ENCODE results near the gene FOXP2. TPM values are rescaled to one million over a fixed set of nuclear protein-coding genes. Genes with fewer than 3 reads are reported as not detected.

Gene FOXP2
- polyA plus RNA-seq, 3 donors, result not detected

GRCh38 chr7:114428211-114428610, 13.6 kb downstream of the FOXP2 start:
- H3K4me2 ChIP-seq (replicated peaks; ENCODE audit: extremely low read depth, low read length, poor library complexity, severe bottlenecking), result no peak overlapping the region
- TF ChIP-seq CTCF (IDR thresholded peaks at IDR 0.05), result no peak
- Mint-ChIP-seq H3K4me3 (no peak overlapping the region), H3K4me1 (no peaks in the 10 kb centered on the region), H3K9me3 (no peaks in the 10 kb centered on the region), H3K27ac (no peak overlapping the region), H3K27me3 (ENCODE audit: low read depth in 3 of 3) (no peaks in the 10 kb centered on the region), H3K36me3 (no peaks in the 10 kb centered on the region)
- no peaks in the 10 kb centered on the region for H3K9me3 ChIP-seq (replicated peaks in 1 of 2; ENCODE audit: control insufficient read depth in 1 of 2, insufficient read depth in 1 of 2, low read length in 2 of 2)
- WGBS (ENCODE audit: insufficient coverage), result no CpG with 5 or more reads among the region's 1 CpG
- H3K27me3 ChIP-seq (ENCODE audit: control insufficient read depth in 2 of 2, insufficient read depth in 2 of 2, low read length in 2 of 2), result no peaks in the 10 kb centered on the region
- intact Hi-C loops (cut with micrococcal nuclease), result no loop called here
- no peak overlapping the region for H3K9ac ChIP-seq (ENCODE audit: insufficient read depth, low read length, poor library complexity, severe bottlenecking)
- no peaks in the 10 kb centered on the region for H3K79me2 ChIP-seq (ENCODE audit: insufficient read depth, low read length)
- no peak overlapping the region for H3K27ac ChIP-seq (ENCODE audit: low read depth in 1 of 2, low read length in 2 of 2)
- H3K4me3 ChIP-seq (replicated peaks in 1 of 3; ENCODE audit: low read depth in 2 of 3, low read length in 3 of 3), result no peak overlapping the region
- H3K36me3 ChIP-seq (replicated peaks in 1 of 2; ENCODE audit: control insufficient read depth in 1 of 2, insufficient read depth in 2 of 2, low read length in 2 of 2), result no peaks in the 10 kb centered on the region
- DNase-seq, result no peak
- no peak overlapping the region for H2AFZ ChIP-seq (ENCODE audit: insufficient read depth, low read depth, low read length, poor library complexity, severe bottlenecking)
- H3K4me1 ChIP-seq (ENCODE audit: control insufficient read depth in 1 of 2, insufficient read depth in 2 of 2, low read length in 2 of 2), result no peaks in the 10 kb centered on the region
- no peaks in the 10 kb centered on the region for H4K20me1 ChIP-seq (ENCODE audit: insufficient read depth, low read length)

DNA sequence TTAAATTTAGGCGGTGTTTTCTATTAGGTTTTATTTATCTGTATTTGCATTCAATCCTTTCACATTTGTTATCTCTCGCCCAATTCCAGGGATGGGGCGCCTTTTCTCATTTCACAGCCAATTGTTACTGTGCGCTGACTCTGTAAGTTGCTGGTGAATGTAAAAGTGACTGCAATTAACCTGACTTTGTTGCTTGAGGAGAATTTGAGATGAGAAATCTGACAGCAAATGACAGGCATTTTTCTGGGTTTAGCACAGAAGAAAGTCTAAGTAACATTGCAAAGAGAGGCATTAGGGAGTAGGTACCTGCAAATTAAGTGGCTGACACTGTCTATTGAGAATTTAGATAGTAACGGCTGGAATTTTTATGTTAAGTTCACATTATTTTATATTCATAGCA, 16.6 kb downstream of the FOXP2 start:
- no peaks in the 10 kb centered on the region for H3K9me3 Mint-ChIP-seq
- H3K36me3 ChIP-seq (replicated peaks in 1 of 2; ENCODE audit: control insufficient read depth in 1 of 2, insufficient read depth in 2 of 2, low read length in 2 of 2), result no peaks in the 10 kb centered on the region
- intact Hi-C loops (cut with micrococcal nuclease), result no loop called here
- H3K27ac Mint-ChIP-seq, result no peak overlapping the region
- no peaks in the 10 kb centered on the region for H3K79me2 ChIP-seq (ENCODE audit: insufficient read depth, low read length)
- DNase-seq, result no peak
- 100% methylated on average over 1 of the region's 5 CpGs for WGBS (ENCODE audit: insufficient coverage)
- no peak overlapping the region for H3K4me2 ChIP-seq (replicated peaks; ENCODE audit: extremely low read depth, low read length, poor library complexity, severe bottlenecking)
- no peaks in the 10 kb centered on the region for H3K9me3 ChIP-seq (replicated peaks in 1 of 2; ENCODE audit: control insufficient read depth in 1 of 2, insufficient read depth in 1 of 2, low read length in 2 of 2)
- H3K4me3 Mint-ChIP-seq, result no peak overlapping the region
- H3K4me1 Mint-ChIP-seq, result no peaks in the 10 kb centered on the region
- no peaks in the 10 kb centered on the region for H3K27me3 ChIP-seq (ENCODE audit: control insufficient read depth in 2 of 2, insufficient read depth in 2 of 2, low read length in 2 of 2)
- TF ChIP-seq CTCF (IDR thresholded peaks at IDR 0.05), result no peak
- H3K36me3 Mint-ChIP-seq, result no peaks in the 10 kb centered on the region
- no peak overlapping the region for H3K9ac ChIP-seq (ENCODE audit: insufficient read depth, low read length, poor library complexity, severe bottlenecking)
- H3K4me3 ChIP-seq (replicated peaks in 1 of 3; ENCODE audit: low read depth in 2 of 3, low read length in 3 of 3), result no peak overlapping the region
- H3K4me1 ChIP-seq (ENCODE audit: control insufficient read depth in 1 of 2, insufficient read depth in 2 of 2, low read length in 2 of 2), result no peaks in the 10 kb centered on the region
- peaks cover 0 to 2% (median 0%) of the 10 kb centered on the region in 3 donors for H3K27me3 Mint-ChIP-seq (ENCODE audit: low read depth in 3 of 3)
- no peak overlapping the region for H2AFZ ChIP-seq (ENCODE audit: insufficient read depth, low read depth, low read length, poor library complexity, severe bottlenecking)
- no peaks in the 10 kb centered on the region for H4K20me1 ChIP-seq (ENCODE audit: insufficient read depth, low read length)
- H3K27ac ChIP-seq (ENCODE audit: low read depth in 1 of 2, low read length in 2 of 2), result no peak overlapping the region
